ENCODE data around the gene PLPP2.

DNA sequence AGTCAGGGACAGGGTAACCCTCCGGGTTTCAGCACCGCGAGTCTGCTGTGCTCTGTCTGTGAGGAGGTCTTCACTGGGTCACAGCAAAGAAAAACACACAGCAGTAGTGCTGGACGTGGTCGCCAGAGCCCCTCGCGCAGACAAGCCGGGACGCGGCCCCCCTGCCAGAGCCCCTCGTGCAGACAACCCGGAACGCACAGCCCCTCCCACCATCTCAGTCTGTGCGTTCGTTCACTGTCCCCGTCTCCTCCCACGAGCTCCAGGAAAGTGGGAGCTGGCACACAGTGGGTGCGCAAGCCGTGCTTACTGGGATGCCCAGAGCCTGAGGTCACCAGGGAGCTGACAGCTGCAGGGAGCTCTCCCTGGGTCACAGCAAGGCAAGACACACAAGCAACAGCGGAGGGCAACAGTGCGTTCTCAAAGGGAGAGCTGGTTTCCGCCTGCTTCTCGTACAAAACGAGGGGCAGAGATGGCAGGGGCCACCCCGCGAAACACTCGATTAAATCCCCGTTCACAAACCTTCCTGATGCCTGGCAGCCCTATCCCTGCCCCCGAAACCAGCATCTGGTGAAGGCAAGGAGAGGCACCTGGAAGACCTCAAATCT is 3.2 kb upstream of the PLPP2 start:
- TF ChIP-seq, protein P1, sequence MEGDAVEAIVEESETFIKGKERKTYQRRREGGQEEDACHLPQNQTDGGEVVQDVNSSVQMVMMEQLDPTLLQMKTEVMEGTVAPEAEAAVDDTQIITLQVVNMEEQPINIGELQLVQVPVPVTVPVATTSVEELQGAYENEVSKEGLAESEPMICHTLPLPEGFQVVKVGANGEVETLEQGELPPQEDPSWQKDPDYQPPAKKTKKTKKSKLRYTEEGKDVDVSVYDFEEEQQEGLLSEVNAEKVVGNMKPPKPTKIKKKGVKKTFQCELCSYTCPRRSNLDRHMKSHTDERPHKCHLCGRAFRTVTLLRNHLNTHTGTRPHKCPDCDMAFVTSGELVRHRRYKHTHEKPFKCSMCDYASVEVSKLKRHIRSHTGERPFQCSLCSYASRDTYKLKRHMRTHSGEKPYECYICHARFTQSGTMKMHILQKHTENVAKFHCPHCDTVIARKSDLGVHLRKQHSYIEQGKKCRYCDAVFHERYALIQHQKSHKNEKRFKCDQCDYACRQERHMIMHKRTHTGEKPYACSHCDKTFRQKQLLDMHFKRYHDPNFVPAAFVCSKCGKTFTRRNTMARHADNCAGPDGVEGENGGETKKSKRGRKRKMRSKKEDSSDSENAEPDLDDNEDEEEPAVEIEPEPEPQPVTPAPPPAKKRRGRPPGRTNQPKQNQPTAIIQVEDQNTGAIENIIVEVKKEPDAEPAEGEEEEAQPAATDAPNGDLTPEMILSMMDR (conservative IDR thresholded peaks at IDR 0.05): no peak
- TF ChIP-seq EZH2 (IDR thresholded peaks at IDR 0.05; ENCODE audit: low read depth): no peak

Measured in PC-9 (cell line).